ENCODE measurements around the gene FBLN1. TPM values are rescaled to one million over a fixed set of nuclear protein-coding genes. Genes with fewer than 3 reads are reported as not detected.

Gene FBLN1
- total RNA-seq, 5 donors from 2014 or later (not counting 1 experiment from before 2014, with no cell fraction given): 0.96 to 1.5 (median 1.0) TPM; not detected in 2

Other genes with a start within 250 kb of the FBLN1 start
- not detected for gene UPK3A, start 217.9 kb upstream of the FBLN1 start, total RNA-seq
- gene FAM118A, start 192.9 kb upstream of the FBLN1 start, total RNA-seq: 100 to 1,000 TPM in 4 of 5 donors, 10 to 100 TPM in 1; 53.5 to 394 (median 154) TPM
- gene SMC1B, start 89.3 kb upstream of the FBLN1 start, total RNA-seq: under 1 TPM in 3 of 5 donors, not detected in 2; 0.06 to 0.12 (median 0.06) TPM
- gene RIBC2, start 89.2 kb upstream of the FBLN1 start, total RNA-seq: under 1 TPM in 3 of 5 donors, not detected in 2; 0.61 to 0.89 (median 0.78) TPM
- 10 to 100 TPM; 58.9 to 85.0 (median 69.6) TPM for gene ATXN10, start 169.0 kb downstream of the FBLN1 start, total RNA-seq

Data from T-cell (primary cell).